ENCODE measurements around the gene TSC1. TPM values are rescaled to one million over a fixed set of nuclear protein-coding genes. Genes with fewer than 3 reads are reported as not detected.

Gene TSC1
- total and polyA plus RNA-seq, 2 donors from 2014 or later = 13.1 to 45.4 TPM

GRCh38 chr9:132908635-132909034 lies 35.8 kb downstream of the TSC1 start:
- H3K4me1 ChIP-seq (ENCODE audit: control insufficient read depth in 2 of 3, insufficient read depth in 2 of 3, low read depth in 1 of 3, low read length in 3 of 3) = no peaks in the 10 kb centered on the region
- DNase-seq (no peak), FAIRE-seq (no peak)
- TF ChIP-seq, protein P1, sequence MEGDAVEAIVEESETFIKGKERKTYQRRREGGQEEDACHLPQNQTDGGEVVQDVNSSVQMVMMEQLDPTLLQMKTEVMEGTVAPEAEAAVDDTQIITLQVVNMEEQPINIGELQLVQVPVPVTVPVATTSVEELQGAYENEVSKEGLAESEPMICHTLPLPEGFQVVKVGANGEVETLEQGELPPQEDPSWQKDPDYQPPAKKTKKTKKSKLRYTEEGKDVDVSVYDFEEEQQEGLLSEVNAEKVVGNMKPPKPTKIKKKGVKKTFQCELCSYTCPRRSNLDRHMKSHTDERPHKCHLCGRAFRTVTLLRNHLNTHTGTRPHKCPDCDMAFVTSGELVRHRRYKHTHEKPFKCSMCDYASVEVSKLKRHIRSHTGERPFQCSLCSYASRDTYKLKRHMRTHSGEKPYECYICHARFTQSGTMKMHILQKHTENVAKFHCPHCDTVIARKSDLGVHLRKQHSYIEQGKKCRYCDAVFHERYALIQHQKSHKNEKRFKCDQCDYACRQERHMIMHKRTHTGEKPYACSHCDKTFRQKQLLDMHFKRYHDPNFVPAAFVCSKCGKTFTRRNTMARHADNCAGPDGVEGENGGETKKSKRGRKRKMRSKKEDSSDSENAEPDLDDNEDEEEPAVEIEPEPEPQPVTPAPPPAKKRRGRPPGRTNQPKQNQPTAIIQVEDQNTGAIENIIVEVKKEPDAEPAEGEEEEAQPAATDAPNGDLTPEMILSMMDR (IDR thresholded peaks at IDR 0.05; ENCODE audit: borderline replicate concordance, extremely low read depth, insufficient read depth) = no peak
- no peak overlapping the region for H3K9ac ChIP-seq (ENCODE audit: low read length in 3 of 3)
- H3K36me3 ChIP-seq (ENCODE audit: control insufficient read depth in 2 of 3, insufficient read depth in 3 of 3, low read length in 3 of 3) = peaks cover 7 to 54% (median 30%) of the 10 kb centered on the region in 3 donors
- intact Hi-C loops (cut with DNase I) = no loop called here
- no peak overlapping the region for H3K4me3 ChIP-seq (ENCODE audit: low read length in 3 of 3)
- no peak overlapping the region for H3K27ac ChIP-seq (ENCODE audit: low read depth in 2 of 2, low read length in 2 of 2)
- no peaks in the 10 kb centered on the region for H3K27me3 ChIP-seq (ENCODE audit: control insufficient read depth, insufficient read depth, low read length)
- no peaks in the 10 kb centered on the region for H3K9me3 ChIP-seq (ENCODE audit: control insufficient read depth in 2 of 3, insufficient read depth in 1 of 3, low read length in 3 of 3)

GRCh38 chr9:132905726-132906125 lies 38.7 kb downstream of the TSC1 start:
- intact Hi-C loops (cut with DNase I) = no loop called here
- Histone ChIP-seq H3K27me3 (ENCODE audit: control insufficient read depth, insufficient read depth, low read length) (no peaks in the 10 kb centered on the region), H3K4me1 (ENCODE audit: control insufficient read depth in 2 of 3, insufficient read depth in 2 of 3, low read depth in 1 of 3, low read length in 3 of 3) (no peaks in the 10 kb centered on the region), H3K9me3 (ENCODE audit: control insufficient read depth in 2 of 3, insufficient read depth in 1 of 3, low read length in 3 of 3) (no peaks in the 10 kb centered on the region), H3K9ac (ENCODE audit: low read length in 3 of 3) (no peak overlapping the region), H3K36me3 (ENCODE audit: control insufficient read depth in 2 of 3, insufficient read depth in 3 of 3, low read length in 3 of 3) (peaks cover 15 to 74% (median 42%) of the 10 kb centered on the region in 3 donors), H3K27ac (ENCODE audit: low read depth in 2 of 2, low read length in 2 of 2) (no peak overlapping the region), H3K4me3 (ENCODE audit: low read length in 3 of 3) (no peak overlapping the region)
- TF ChIP-seq, protein P1 (IDR thresholded peaks at IDR 0.05; ENCODE audit: borderline replicate concordance, extremely low read depth, insufficient read depth) = no peak
- FAIRE-seq = no peak
- DNase-seq = no peak

- H3K9ac ChIP-seq (ENCODE audit: low read length in 3 of 3) = no peak overlapping the region
- DNase-seq (no peak), FAIRE-seq (no peak)
- no peak overlapping the region for H3K4me3 ChIP-seq (ENCODE audit: low read length in 3 of 3)
- H3K36me3 ChIP-seq (ENCODE audit: control insufficient read depth in 2 of 3, insufficient read depth in 3 of 3, low read length in 3 of 3) = peaks cover 21 to 73% (median 50%) of the 10 kb centered on the region in 3 donors
- TF ChIP-seq, protein P1 (IDR thresholded peaks at IDR 0.05; ENCODE audit: borderline replicate concordance, extremely low read depth, insufficient read depth) = no peak
- no peaks in the 10 kb centered on the region for H3K4me1 ChIP-seq (ENCODE audit: control insufficient read depth in 2 of 3, insufficient read depth in 2 of 3, low read depth in 1 of 3, low read length in 3 of 3)
- intact Hi-C loops (cut with DNase I) = no loop called here
- no peaks in the 10 kb centered on the region for H3K9me3 ChIP-seq (ENCODE audit: control insufficient read depth in 2 of 3, insufficient read depth in 1 of 3, low read length in 3 of 3)
- H3K27me3 ChIP-seq (ENCODE audit: control insufficient read depth, insufficient read depth, low read length) = no peaks in the 10 kb centered on the region
- no peak overlapping the region for H3K27ac ChIP-seq (ENCODE audit: low read depth in 2 of 2, low read length in 2 of 2)
Measured at GRCh38 chr9:132903574-132904492, 40.6 kb downstream of the TSC1 start.
